K562 (cell line): Measurements from ENCODE around the gene NUAK2. TPM values are rescaled to one million over a fixed set of nuclear protein-coding genes. Genes with fewer than 3 reads are reported as not detected.

Experiments
- ATF2 ChIP-seq: sonication (generic); formaldehyde crosslinking; IDR thresholded peaks from 2 replicates; pipeline ENCODE4 v1.8.1; 2022; ENCODE audit warnings: missing genetic modification reagents
- BACH1 ChIP-seq: fragments of 200-800 bp; sonication (Bioruptor generic); IDR thresholded peaks from 2 replicates; pipeline ENCODE4 v1.6.1; 2016; ENCODE audit warnings: missing genetic modification characterization, missing compliant biosample characterization
- CREM ChIP-seq: IDR thresholded peaks from 2 replicates; pipeline ENCODE4 v1.6.1; 2014; ENCODE audit warnings: antibody characterized with exemption, low read depth
- E2F1 ChIP-seq: sonication (generic); formaldehyde crosslinking; IDR thresholded peaks from 2 replicates; pipeline ENCODE4 v1.8.1; 2023; ENCODE audit warnings: mild to moderate bottlenecking, missing genetic modification reagents, moderate library complexity
- ETV1 ChIP-seq: fragments of 450-650 bp; conservative IDR thresholded peaks from 2 replicates; pipeline ENCODE4 v1.6.1; 2016; ENCODE audit warnings: missing genetic modification characterization, control low read depth, low read depth, missing compliant biosample characterization
- HDAC6 ChIP-seq: IDR thresholded peaks from 2 replicates; pipeline ENCODE4 v1.6.1; 2012; ENCODE audit warnings: low read depth, mild to moderate bottlenecking, control low read depth, inconsistent platforms, low read length, moderate library complexity
- HOXB6 ChIP-seq: fragments of 250-450 bp; sonication (Bioruptor Pico); IDR thresholded peaks from 2 replicates; pipeline ENCODE4 v1.5.1; 2022; ENCODE audit warnings: mild to moderate bottlenecking, borderline replicate concordance
- MLLT1 ChIP-seq, 2 experiments: fragments of 450-650 bp; IDR thresholded peaks; 2 replicates each; pipeline ENCODE4 v1.6.1; 2016
- NBN ChIP-seq: fragments of 450-650 bp; IDR thresholded peaks from 2 replicates; pipeline ENCODE4 v1.6.1; 2016; ENCODE audit warnings: low read depth, mild to moderate bottlenecking
- PURB ChIP-seq: sonication (generic); formaldehyde crosslinking; IDR thresholded peaks from 2 replicates; pipeline ENCODE4 v1.9.0; 2021; ENCODE audit warnings: low read depth, mild to moderate bottlenecking, missing genetic modification reagents
- RCOR1 ChIP-seq, 2 experiments: IDR thresholded peaks; 2 replicates each; pipeline ENCODE4 v1.6.1; 2012; ENCODE audit warnings: low read depth in 2 of 2, low read length in 2 of 2, borderline replicate concordance in 1 of 2, improper control_type of control experiment in 1 of 2
- RFX5 ChIP-seq: IDR thresholded peaks from 2 replicates; pipeline ENCODE4 v1.6.1; 2011; ENCODE audit warnings: low read depth, mild to moderate bottlenecking, improper control_type of control experiment, low read length
- ZEB2 ChIP-seq: fragments of 450-650 bp; IDR thresholded peaks from 2 replicates; pipeline ENCODE4 v1.6.1; 2016
- ZFX ChIP-seq: sonication (generic); formaldehyde crosslinking; IDR thresholded peaks from 2 replicates; pipeline ENCODE4 v1.8.0; 2022; ENCODE audit warnings: mild to moderate bottlenecking, missing genetic modification reagents, moderate library complexity
- ZNF175 ChIP-seq: fragments of 200-800 bp; sonication (Bioruptor generic); IDR thresholded peaks from 2 replicates; pipeline ENCODE4 v1.6.1; 2016; ENCODE audit warnings: low read depth, mild to moderate bottlenecking, missing genetic modification characterization, missing compliant biosample characterization
- ZNF407 ChIP-seq: fragments of 450-650 bp; IDR thresholded peaks from 2 replicates; pipeline ENCODE4 v1.6.1; 2016; ENCODE audit warnings: low read depth
- polyA plus RNA-seq, 8 experiments: library from polyadenylated mRNA; depleted of rRNA in 4 of 8; stranded (reverse) in 5 of 8; unstranded in 3 of 8; fragments of >200 nt; fragmentation: Nextera tagmentation in 2 of 8; fragmentation: Illumina TruSeq in 1 of 8; extraction: Ambion mirVana in 2 of 8; extraction: Trizol in 1 of 8; gene quantifications; 2 replicates each; pipeline versions ENCODE4 v1.2.1 to v1.2.3, GENCODE V29; 2011 to 2014; ENCODE audit warnings: inconsistent platforms in 1 of 8, missing spikeins in 1 of 8
- total RNA-seq, 7 experiments: library from RNA; depleted of rRNA in 6 of 7; stranded (reverse); fragments of >200 nt in 6 of 7; fragmentation: Illumina TruSeq in 2 of 7; extraction: Trizol in 2 of 7; gene quantifications; 2 replicates each; pipeline versions ENCODE4 v1.2.1 to v1.2.3, GENCODE V29; 2011 to 2021; ENCODE audit warnings: low replicate concordance in 1 of 7

NUAK2 gene
- total and polyA plus RNA-seq, 9 of the 15 experiments (the other 6 are each of a cell fraction or from before 2014, with no cell fraction given), result 0.04 to 0.44 (median 0.14) TPM

GRCh38 chr1:205284420-205285144, 37.0 kb downstream of the NUAK2 start (continued):
- TF ChIP-seq ATF2 (no peak), PURB (CRISPR knock-in tag) (no peak), ZNF407 (no peak), ETV1 (tag) (no peak), RCOR1 (IDR thresholded peaks at IDR 0.05; ENCODE audit: borderline replicate concordance in 1 of 2, low read depth in 2 of 2, low read length in 2 of 2) (peak; percentile 8 to 74; a peak in 1 of 4 replicates), ZNF175 (CRISPR knock-in tag) (peak; percentile 71; the same call in 1 of the 2 replicates), HOXB6 (CRISPR knock-in tag) (no peak), MLLT1 (IDR thresholded peaks at IDR 0.05) (no peak), ZEB2 (no peak), HDAC6 (no peak), NBN (peak; percentile 68; the same call in 1 of the 2 replicates), RFX5 (no peak), CREM (peak; percentile 53; the same call in 1 of the 2 replicates), BACH1 (tag) (no peak; the same call in 1 of the 2 replicates), ZFX (CRISPR knock-in tag) (no peak), E2F1 (CRISPR knock-in tag) (no peak)
